ENCODE results near the gene KIAA0513.

Gene KIAA0513

DNA sequence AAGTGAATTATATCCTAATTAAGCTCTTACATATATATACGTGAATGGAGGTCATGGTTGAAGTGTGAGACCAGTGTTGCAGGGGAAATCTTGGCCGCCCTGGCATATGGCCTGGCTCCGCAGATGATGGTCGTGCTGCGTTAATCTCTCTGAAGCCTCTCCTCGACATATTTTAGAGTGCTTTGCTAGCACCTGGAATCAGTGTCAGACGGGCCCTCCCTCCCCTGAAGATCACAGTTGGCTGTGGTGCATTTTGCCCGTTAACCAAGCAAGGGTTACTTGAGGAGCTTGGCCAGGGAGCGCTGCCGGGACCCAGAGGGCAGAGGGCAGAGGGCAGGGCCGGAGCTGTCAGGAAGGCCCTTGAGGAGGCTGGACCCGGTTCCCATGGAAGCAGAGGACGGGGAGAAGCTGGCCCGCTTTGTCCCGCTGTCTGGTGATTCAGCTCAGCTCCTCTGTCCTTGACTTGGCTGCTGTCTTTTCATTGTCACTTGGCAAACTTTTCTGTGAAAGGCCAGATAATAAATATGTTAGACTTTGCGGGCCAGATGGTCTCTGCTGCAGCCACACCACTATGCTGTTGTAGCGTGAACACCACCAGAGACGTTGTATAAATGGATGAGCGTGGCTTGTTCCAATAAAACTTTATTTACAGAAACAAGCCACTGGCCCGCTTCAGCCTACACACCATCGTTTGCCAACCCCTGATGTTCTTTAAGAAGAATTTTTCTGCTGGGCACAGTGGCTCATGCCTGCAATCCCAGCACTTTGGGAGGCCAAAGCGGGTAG is 52.4 kb downstream of the KIAA0513 start:
- Histone ChIP-seq H3K27ac (no peak overlapping the region), H3K27me3 (replicated peaks) (peaks cover 16% of the 10 kb centered on the region), H3K4me3 (ENCODE audit: low read depth, low read length) (no peak overlapping the region), H3K36me3 (replicated peaks) (peaks cover 6% of the 10 kb centered on the region)
- no peak for DNase-seq
- in situ Hi-C loops (cut with HindIII; ENCODE audit: low pct_ligation_motif_present, low sequenced_read_pairs), result no loop called here
- TF ChIP-seq CTCF (IDR thresholded peaks at IDR 0.05; ENCODE audit: low read depth, low read length, missing control alignments), result no peak

GRCh38 chr16:85081038-85081437 is 53.4 kb downstream of the KIAA0513 start:
- H3K27me3 ChIP-seq (replicated peaks), result peaks cover 16% of the 10 kb centered on the region
- TF ChIP-seq CTCF (IDR thresholded peaks at IDR 0.05; ENCODE audit: low read depth, low read length, missing control alignments), result no peak
- no peak for DNase-seq
- H3K36me3 ChIP-seq (replicated peaks), result peaks cover 6% of the 10 kb centered on the region
- no peak overlapping the region for H3K27ac ChIP-seq
- no peak overlapping the region for H3K4me3 ChIP-seq (ENCODE audit: low read depth, low read length)
- in situ Hi-C loops (cut with HindIII; ENCODE audit: low pct_ligation_motif_present, low sequenced_read_pairs), result no loop called here

DNA sequence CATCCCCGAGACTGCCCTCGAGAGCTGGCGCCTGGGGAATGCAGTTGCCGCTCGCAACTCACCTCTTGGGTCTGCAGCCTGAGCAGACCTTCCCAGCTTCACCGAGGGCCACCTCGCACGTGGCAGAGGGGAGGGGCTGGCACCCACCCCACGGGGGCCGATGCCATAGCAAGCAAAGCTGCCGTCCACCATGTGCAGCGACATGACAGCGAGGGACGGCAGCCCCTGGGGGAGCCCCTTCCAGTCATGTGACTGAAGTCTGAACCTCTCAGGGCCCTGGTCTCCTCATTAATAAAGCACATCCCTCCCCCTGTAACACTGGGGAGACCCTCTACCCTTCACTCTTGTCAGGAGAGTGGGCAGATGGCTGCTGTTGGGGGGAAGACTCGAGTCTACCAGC is 54.2 kb downstream of the KIAA0513 start:
- in situ Hi-C loops (cut with HindIII; ENCODE audit: low pct_ligation_motif_present, low sequenced_read_pairs), result no loop called here
- no peak for TF ChIP-seq CTCF (IDR thresholded peaks at IDR 0.05; ENCODE audit: low read depth, low read length, missing control alignments)
- no peak for DNase-seq
- peaks cover 6% of the 10 kb centered on the region for H3K36me3 ChIP-seq (replicated peaks)
- no peak overlapping the region for H3K4me3 ChIP-seq (ENCODE audit: low read depth, low read length)
- H3K27me3 ChIP-seq (replicated peaks), result peaks cover 16% of the 10 kb centered on the region
- H3K27ac ChIP-seq, result no peak overlapping the region

DNA sequence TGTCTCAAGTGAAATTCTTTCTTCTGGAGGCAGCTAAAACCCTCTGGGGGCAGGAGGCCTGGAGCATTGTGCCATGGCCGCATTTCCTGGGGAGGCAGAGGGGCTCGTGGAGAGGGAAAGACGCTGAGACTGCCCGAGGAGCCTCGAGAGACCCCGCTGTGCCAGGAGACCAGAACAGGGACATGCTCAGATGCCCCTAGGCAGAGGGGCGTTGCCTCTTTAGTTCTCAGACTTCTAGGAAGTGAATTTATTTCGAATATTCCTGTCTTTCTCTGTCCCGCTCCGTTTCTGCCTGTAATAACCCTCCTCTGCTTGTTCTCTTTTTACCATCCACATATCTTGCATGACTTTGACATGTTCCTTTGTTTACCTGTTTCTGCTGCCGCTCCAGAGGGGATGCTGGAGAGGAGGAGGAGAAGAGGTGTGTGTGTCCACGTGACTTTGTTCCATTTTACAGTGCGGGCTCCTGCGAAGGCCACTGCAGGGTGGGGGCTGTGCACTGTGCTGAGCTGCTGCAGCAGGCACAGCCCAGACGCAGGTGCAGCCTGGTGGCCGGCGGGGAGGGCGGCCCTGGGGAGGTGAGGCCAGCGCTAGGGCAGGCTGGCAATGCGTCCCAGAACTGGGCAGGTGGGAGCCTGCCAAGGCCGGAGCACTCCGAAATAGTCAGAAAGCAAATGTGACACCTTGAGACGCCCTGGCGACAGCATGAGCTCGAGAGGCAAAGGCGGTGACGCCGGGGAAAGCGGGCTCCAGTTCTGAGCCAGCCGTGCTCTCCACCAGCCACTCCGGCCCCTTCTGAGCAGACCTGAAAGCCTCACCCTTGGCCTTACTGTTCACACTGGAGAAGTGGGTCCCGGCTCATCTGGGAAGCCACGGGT is 54.8 kb downstream of the KIAA0513 start:
- H3K36me3 ChIP-seq (replicated peaks), result peaks cover 6% of the 10 kb centered on the region
- H3K27ac ChIP-seq, result no peak overlapping the region
- in situ Hi-C loops (cut with HindIII; ENCODE audit: low pct_ligation_motif_present, low sequenced_read_pairs), result no loop called here
- DNase-seq, result no peak
- H3K4me3 ChIP-seq (ENCODE audit: low read depth, low read length), result no peak overlapping the region
- peaks cover 16% of the 10 kb centered on the region for H3K27me3 ChIP-seq (replicated peaks)
- no peak for TF ChIP-seq CTCF (IDR thresholded peaks at IDR 0.05; ENCODE audit: low read depth, low read length, missing control alignments)

GRCh38 chr16:85083051-85083639 is 55.5 kb downstream of the KIAA0513 start:
- H3K27me3 ChIP-seq (replicated peaks), result peaks cover 16% of the 10 kb centered on the region
- TF ChIP-seq CTCF (IDR thresholded peaks at IDR 0.05; ENCODE audit: low read depth, low read length, missing control alignments), result no peak
- H3K36me3 ChIP-seq (replicated peaks), result peaks cover 6% of the 10 kb centered on the region
- DNase-seq, result no peak
- in situ Hi-C loops (cut with HindIII; ENCODE audit: low pct_ligation_motif_present, low sequenced_read_pairs), result no loop called here
- no peak overlapping the region for H3K4me3 ChIP-seq (ENCODE audit: low read depth, low read length)
- H3K27ac ChIP-seq, result no peak overlapping the region
